HFF-Myc (cell line): ENCODE data around the gene ARID3A.

Experiments
- DNase-seq: peaks from one replicate; pipeline ENCODE4 v3.0.0-alpha.2; 2011; ENCODE audit warnings: low read depth; ENCODE audit errors: extremely low read depth
- H3K4me3 ChIP-seq: replicated peaks from 2 replicates; pipeline ENCODE4 v1.5.1; 2011; ENCODE audit warnings: low read depth, mild to moderate bottlenecking, control low read depth, low read length
- TF ChIP-seq, protein P1 (sequence below): IDR thresholded peaks from 2 replicates; pipeline ENCODE4 v1.5.1; 2012; ENCODE audit warnings: mild to moderate bottlenecking, low read depth, low read length, control low read depth; ENCODE audit errors: missing control alignments

Gene ARID3A

DNA sequence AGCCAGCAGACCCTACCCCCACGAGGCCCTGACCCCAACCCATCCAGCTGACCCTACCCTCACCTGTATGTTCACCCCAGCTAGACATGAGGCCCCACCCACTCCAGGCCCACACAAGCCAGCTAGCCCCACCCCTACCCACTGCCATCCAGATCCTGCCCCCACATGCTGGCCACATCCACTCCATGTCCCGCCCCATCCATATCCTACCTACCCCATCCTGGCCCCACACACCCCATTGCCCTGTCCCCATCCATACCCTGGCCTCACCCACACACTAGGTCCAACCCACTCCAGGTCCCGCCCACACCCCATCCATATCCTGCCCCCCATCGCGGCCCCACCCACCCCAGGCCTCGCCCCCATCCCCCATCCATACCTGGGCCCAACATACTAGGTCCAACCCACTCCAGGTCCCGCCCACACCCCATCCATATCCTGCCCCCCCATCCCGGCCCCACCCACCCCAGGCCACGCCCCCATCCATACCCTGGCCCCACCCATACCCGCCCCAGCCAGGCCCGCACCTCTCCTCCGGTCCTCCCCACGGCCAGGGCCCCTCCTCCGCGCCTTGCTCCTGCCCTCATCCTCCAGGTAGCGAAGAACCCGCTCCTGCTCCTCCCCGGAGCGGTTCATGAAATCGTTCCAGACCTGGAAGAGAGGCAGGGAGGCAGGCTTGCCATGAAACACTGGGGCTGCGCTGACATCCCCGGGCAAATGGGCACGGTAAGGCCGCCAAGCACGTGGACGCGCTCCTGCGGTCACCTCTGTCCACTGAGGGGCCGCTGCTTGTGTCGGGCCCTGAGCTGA lies 25.3 kb upstream of the ARID3A start:
- TF ChIP-seq, protein P1, sequence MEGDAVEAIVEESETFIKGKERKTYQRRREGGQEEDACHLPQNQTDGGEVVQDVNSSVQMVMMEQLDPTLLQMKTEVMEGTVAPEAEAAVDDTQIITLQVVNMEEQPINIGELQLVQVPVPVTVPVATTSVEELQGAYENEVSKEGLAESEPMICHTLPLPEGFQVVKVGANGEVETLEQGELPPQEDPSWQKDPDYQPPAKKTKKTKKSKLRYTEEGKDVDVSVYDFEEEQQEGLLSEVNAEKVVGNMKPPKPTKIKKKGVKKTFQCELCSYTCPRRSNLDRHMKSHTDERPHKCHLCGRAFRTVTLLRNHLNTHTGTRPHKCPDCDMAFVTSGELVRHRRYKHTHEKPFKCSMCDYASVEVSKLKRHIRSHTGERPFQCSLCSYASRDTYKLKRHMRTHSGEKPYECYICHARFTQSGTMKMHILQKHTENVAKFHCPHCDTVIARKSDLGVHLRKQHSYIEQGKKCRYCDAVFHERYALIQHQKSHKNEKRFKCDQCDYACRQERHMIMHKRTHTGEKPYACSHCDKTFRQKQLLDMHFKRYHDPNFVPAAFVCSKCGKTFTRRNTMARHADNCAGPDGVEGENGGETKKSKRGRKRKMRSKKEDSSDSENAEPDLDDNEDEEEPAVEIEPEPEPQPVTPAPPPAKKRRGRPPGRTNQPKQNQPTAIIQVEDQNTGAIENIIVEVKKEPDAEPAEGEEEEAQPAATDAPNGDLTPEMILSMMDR = no peak
- DNase-seq = no peak
- H3K4me3 ChIP-seq = no peak overlapping the region

DNA sequence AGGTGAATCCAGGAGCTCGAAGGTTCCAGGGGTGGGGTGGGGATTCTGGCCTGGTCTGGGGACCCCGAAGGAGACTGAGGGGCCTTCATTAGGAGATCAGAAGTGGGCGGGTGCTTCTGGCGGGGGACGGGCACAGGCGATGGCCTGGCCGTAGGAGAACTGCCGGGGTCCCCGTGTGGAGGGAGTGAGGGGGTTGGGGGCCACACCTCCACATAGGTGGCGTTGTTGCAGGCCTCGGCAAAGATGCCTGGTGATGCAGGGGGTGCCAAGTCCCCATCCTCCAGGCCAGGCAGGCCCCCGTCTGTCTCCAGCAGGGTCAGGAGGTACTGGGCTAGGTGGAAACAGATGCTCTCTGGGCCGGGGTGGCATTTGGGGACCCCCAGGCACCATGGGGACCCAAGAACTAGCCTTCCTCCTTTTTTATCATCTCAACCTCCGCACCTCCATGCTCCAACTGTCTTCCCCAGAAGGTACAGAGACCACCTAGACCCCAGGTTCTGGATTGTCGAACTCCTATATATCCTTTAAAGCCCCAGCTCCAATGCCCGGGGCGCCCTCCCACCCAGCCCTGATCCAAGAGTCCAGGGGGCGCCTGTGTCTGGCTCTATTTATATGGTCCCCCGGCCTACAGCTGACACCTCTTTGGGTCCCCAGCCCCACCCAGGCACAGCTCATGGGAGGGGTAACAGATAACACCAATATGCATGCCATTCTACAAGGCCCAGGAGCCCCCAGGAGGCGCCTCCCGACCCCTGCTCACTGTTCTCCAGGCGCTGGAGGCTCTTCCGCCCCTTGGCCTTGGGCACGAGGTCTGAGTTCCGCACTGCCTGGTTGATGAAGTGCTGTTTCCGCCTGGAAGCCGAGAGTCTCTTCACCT lies 24.4 kb upstream of the ARID3A start:
- DNase-seq = no peak
- no peak overlapping the region for H3K4me3 ChIP-seq
- TF ChIP-seq, protein P1 = no peak

DNA sequence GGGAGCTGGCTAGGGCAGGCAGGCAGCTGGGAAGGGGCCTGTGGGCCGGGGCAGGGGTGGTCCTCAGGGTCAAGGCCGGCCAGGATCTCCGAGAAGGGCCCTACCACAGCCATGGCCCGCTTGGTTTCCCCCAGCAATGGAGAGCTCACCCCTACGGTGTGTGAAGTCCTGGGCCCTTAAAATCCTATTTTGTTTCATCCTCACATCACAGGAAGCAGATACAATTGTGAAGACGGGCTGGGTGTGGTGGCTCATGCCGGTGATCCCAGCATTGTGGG lies 23.8 kb upstream of the ARID3A start:
- DNase-seq = no peak
- H3K4me3 ChIP-seq = no peak overlapping the region
- TF ChIP-seq, protein P1 = no peak

DNA sequence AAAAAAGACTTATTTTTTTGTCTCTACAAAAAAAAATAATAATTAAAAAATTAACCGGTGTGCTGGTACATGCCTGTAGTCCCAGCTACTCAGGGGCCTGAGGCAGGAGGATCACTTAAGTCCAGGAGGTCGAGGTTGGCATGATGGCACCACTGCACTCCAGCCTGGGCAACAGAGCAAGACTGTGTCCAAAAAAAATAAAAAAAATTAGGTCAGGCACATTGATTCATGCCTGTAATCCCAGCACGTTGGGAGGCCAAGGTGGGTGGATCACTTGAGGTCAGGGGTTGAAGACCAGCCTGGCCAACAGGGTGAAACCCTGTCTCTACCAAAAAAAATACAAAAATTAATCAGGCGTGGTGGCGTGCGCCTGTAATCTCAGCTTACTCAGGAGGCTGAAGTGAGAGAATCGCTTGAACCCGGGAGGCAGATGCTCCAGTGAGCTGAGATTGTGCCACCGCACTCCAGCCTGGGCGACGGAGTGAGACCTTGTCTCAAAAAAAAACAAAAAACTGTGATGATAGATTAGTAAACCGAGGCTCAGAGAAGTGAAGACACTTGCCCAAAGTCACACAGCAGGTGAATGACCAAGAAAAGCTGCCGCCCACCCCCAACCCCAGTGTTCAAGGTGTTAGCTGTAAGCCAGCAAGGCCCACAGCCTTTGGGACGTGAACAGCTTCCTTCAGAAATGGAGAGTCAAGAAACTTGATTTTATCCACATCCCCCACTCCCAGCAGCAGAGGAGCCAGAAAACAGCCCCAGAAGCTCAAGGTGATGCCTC lies 23.2 kb upstream of the ARID3A start:
- H3K4me3 ChIP-seq = no peak overlapping the region
- TF ChIP-seq, protein P1 = no peak
- DNase-seq = no peak

DNA sequence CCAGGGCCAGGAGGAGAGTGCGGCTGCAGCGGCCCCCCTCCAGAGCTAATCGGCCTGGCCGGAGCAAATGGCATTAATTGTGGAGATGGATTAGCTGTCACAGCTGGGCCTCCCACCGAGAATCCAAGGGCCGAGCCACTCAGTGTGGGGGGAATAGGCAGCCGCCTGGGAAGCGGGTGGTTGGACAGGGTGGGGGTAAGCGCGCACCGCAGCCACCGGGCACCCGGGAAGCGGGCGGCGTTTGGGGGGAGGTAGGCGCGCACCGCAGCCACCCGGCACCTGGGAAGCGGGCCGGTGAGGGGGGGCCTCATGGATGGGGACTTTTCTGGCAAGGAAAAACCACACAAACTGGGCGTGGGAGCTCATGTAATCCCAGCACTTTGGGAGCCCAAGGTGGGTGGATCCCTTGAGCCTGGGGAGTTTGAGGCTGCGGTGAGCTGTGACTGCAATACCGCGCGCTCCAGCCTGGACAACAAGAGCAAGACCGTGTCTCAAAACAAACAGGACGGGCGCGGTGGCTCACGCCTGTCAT lies 22.5 kb upstream of the ARID3A start:
- TF ChIP-seq, protein P1 = no peak
- DNase-seq = no peak
- H3K4me3 ChIP-seq = no peak overlapping the region

DNA sequence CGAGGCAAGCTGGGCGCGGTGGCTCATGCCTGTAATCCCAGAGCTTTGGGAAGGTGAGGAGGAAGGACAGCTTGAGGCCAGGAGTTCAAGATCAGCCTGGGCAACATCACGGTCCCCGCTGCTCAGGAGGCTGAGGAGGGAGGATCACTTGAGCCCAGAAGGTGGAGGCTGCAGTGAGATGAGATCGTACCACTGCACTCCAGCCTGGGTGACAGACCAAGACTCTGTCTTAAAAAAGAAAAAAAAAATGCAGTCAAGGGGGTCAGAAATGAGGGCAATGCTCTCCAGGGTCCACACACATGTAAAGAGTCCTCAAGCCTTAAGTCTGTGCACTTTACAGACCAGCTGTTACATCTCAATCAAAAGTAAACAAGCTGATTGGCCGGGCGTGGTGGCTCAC lies 21.3 kb upstream of the ARID3A start:
- DNase-seq = no peak
- H3K4me3 ChIP-seq = no peak overlapping the region
- TF ChIP-seq, protein P1 = no peak
